Activated CD4-positive, alpha-beta T cell treated with anti-CD3 and anti-CD28 coated beads for 36 hours (primary cell): Measurements from ENCODE around the gene CYSLTR2. TPM values are rescaled to one million over a fixed set of nuclear protein-coding genes. Genes with fewer than 3 reads are reported as not detected.

Experiments used
- ATAC-seq: fragments of 200-7000 bp; cut with Tn5 transposase; one replicate; pipeline ENCODE4 v1.10.0; 2021; ENCODE audit warnings: mild to moderate bottlenecking, moderate library complexity
- CTCF ChIA-PET: fragments of 350-600 bp; sonication (Branson Sonifier 250); formaldehyde crosslinking; loops from one replicate; lab custom pipeline; 2021; ENCODE audit warnings: antibody characterized with exemption; lab: Charles Lee
- POLR2A ChIA-PET: fragments of 350-600 bp; sonication (Branson Sonifier 250); formaldehyde crosslinking; loops from one replicate; lab custom pipeline; 2021; ENCODE audit warnings: antibody characterized with exemption, inconsistent platforms; lab: Charles Lee
- DNase-seq: peaks from one replicate; pipeline ENCODE4 v3.0.0-alpha.2; 2020
- H3K27ac Mint-ChIP-seq: one replicate; pipeline ENCODE4 v1.8.0; 2021; ENCODE audit warnings: mixed read lengths
- H3K27me3 Mint-ChIP-seq: one replicate; pipeline ENCODE4 v1.8.0; 2021; ENCODE audit warnings: mixed read lengths
- H3K36me3 Mint-ChIP-seq: one replicate; pipeline ENCODE4 v1.8.0; 2021; ENCODE audit warnings: low read depth, mixed read lengths
- H3K4me1 Mint-ChIP-seq: one replicate; pipeline ENCODE4 v1.8.0; 2021; ENCODE audit warnings: mixed read lengths
- H3K4me3 Mint-ChIP-seq: one replicate; pipeline ENCODE4 v1.8.0; 2021; ENCODE audit warnings: mild to moderate bottlenecking, moderate library complexity, mixed read lengths
- H3K9me3 Mint-ChIP-seq: one replicate; pipeline ENCODE4 v1.8.0; 2021; ENCODE audit warnings: low read depth, mixed read lengths
- intact Hi-C, 2 experiments: fragments of 100-400 bp; cut with DNase I in 1 of 2; cut with micrococcal nuclease in 1 of 2; formaldehyde crosslinking; loops; one replicate each; pipeline versions ENCODE4 v1.14.2 to v1.15.1; 2022 to 2024; cut with DNase I, micrococcal nuclease
- total RNA-seq, 2 experiments: library from RNA; stranded (reverse); gene quantifications; one replicate each; pipeline ENCODE4 v1.2.3, GENCODE V29; 2021

Gene CYSLTR2, protein sequence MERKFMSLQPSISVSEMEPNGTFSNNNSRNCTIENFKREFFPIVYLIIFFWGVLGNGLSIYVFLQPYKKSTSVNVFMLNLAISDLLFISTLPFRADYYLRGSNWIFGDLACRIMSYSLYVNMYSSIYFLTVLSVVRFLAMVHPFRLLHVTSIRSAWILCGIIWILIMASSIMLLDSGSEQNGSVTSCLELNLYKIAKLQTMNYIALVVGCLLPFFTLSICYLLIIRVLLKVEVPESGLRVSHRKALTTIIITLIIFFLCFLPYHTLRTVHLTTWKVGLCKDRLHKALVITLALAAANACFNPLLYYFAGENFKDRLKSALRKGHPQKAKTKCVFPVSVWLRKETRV
- total RNA-seq = 1 to 10 TPM; 2.2 to 2.5 TPM

DNA sequence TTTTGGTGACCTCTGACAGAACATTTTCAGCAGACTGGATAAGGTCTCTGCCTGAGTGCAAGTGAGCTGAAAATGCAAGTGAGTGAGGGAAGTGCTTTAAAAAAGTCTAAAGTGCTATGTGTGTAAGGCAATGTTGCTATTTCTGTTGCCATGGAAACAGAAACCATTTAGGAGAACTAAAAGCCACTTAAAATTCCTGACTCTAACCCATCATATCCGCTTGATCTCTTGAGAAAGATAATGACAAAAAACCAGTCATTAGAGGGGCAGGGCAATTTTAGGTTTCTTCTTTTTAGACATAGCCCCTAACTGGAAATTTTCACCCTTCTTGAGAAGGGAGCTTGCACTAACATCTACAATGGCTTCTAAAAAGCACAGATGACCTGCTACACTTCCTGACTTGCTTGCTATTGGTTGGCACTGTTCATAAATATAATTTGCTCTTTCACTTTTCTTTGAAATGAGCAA is at the start of gene CYSLTR2:
Gene CYSLTR2 (plus strand): TSS at position 458 of the 468 bp plus-strand sequence. CDS start 52,889 bp downstream, outside the sequence.
- DNase-seq = no peak
- CTCF ChIA-PET = interaction anchor here (1.1 to 1.5 kb wide), 3 partner anchors 56 to 319 kb away, joined by 3 to 5 read pairs (median 5); no protein-coding TSS in a partner anchor
- intact Hi-C loops = loop anchor here (1.0 to 5.0 kb wide), 6 partner anchors 46 to 324 kb away; partner anchors contain the start of gene FNDC3A (in 1 of the 2)

DNA sequence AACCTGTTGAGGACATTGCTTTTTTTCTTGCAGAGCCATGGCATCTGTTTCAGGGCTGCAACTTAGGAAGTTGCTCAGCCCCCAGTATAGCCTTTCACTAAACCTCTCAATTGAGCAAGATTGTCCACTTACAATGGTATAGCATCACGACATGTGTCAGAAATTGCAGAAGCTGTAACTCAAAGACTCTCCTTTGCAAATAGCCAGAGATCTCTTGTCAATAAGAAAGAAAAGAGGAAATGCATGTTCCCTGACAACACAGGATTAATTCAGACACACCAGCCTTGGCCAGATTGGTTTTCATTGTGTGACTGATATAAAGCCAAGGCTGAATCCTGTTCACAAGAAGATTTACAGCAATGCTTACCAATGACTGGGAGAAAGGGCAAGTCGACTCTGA is 38.7 kb upstream of the CYSLTR2 start:
- ChIA-PET POLR2A (no interaction called here), CTCF (interaction anchor here (0.7 to 1.8 kb wide), 3 partner anchors 9 to 136 kb away, joined by 3 to 4 read pairs (median 3); no protein-coding TSS in a partner anchor)
- intact Hi-C loops = no loop called here
- no peak overlapping the region for H3K27ac Mint-ChIP-seq
- peaks cover 9% of the 10 kb centered on the region for H3K9me3 Mint-ChIP-seq
- peaks cover 4% of the 10 kb centered on the region for H3K36me3 Mint-ChIP-seq
- H3K27me3 Mint-ChIP-seq = peaks cover 2% of the 10 kb centered on the region
- H3K4me1 Mint-ChIP-seq = no peaks in the 10 kb centered on the region
- ATAC-seq (no peak), DNase-seq (no peak)
- no peak overlapping the region for H3K4me3 Mint-ChIP-seq

More for the DNA sequence above, at the start of gene CYSLTR2:
- Mint-ChIP-seq H3K9me3 (no peaks in the 10 kb centered on the region), H3K4me1 (peaks cover 44% of the 10 kb centered on the region), H3K36me3 (no peaks in the 10 kb centered on the region), H3K4me3 (peak within 1 kb of the TSS; percentile 60), H3K27ac (peak within 1 kb of the TSS; percentile 90), H3K27me3 (no peaks in the 10 kb centered on the region)
- peak; percentile 88 for ATAC-seq
- POLR2A ChIA-PET = interaction anchor here (0.5 to 0.6 kb wide), 2 partner anchors 10 to 559 kb away, joined by 3 to 4 read pairs; partner anchors contain the start of gene MED4

DNA sequence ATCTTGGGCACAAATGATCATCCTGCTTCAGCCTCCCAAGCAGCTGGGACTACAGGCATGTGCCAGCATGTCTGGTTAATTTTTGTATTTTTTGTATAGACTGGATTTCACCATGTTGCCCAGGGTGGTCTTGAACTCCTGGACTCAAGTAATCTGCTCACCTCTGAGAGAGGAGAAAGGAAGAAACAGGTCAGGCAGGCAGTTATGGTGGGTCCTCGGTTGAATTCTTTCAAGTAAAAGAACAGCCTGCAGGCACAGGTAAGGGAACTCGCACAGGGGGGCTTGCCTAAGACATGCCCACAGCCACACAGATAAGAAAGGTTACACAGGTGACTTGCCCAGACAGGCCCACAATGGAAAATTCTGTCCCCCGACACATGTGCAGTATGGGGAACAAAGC is 34.8 kb upstream of the CYSLTR2 start:
- no peaks in the 10 kb centered on the region for H3K4me1 Mint-ChIP-seq
- peaks cover 10% of the 10 kb centered on the region for H3K36me3 Mint-ChIP-seq
- DNase-seq = no peak
- POLR2A ChIA-PET = no interaction called here
- peaks cover 2% of the 10 kb centered on the region for H3K27me3 Mint-ChIP-seq
- intact Hi-C loops = no loop called here
- peaks cover 23% of the 10 kb centered on the region for H3K9me3 Mint-ChIP-seq
- CTCF ChIA-PET = no interaction called here
- H3K27ac Mint-ChIP-seq = no peak overlapping the region
- ATAC-seq = no peak
- no peak overlapping the region for H3K4me3 Mint-ChIP-seq

DNA sequence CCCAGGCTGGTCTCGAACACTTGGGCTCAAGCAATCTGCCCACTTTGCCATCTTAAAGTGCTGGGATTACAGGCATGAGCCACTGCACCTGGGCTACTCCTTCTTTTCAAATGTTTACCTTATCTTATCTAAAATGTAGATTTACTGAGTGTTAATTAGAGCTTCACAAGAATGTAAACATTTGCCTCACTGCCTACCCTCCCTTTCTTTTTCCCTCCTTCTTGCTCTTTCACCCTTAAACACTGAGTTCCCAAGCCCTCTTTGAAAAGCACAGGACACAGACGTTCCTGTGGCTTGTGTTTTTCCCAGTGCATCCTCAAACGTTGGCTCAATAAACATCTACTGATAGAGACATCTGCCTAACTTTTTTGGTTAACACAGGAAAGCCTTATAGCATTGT is 32.7 kb upstream of the CYSLTR2 start:
- ATAC-seq (no peak), DNase-seq (no peak)
- peaks cover 21% of the 10 kb centered on the region for H3K9me3 Mint-ChIP-seq
- no peaks in the 10 kb centered on the region for H3K4me1 Mint-ChIP-seq
- ChIA-PET CTCF (no interaction called here), POLR2A (no interaction called here)
- intact Hi-C loops = no loop called here
- H3K27me3 Mint-ChIP-seq = no peaks in the 10 kb centered on the region
- H3K27ac Mint-ChIP-seq = no peak overlapping the region
- no peak overlapping the region for H3K4me3 Mint-ChIP-seq
- peaks cover 10% of the 10 kb centered on the region for H3K36me3 Mint-ChIP-seq

DNA sequence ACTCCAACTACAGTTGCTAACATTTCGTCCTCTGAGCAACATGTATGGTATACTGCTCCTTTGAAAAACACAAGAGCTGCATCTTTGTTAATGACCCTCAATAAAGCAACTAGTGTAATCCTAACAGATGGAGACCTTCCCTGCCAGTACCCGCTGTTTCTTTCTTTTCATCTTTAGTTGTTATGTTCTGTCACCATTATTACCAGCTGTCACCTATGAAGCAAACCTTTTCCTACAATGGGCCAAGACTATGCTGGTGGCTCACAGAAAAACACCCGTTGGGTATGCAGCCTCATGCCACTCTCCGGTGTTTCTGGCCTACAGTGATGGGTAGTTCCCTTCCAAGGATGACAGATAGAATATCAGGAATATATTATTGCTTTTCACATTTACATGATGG is 29.7 kb upstream of the CYSLTR2 start:
- ATAC-seq (no peak), DNase-seq (no peak)
- Mint-ChIP-seq H3K9me3 (peaks cover 21% of the 10 kb centered on the region), H3K27ac (no peak overlapping the region), H3K36me3 (peaks cover 8% of the 10 kb centered on the region), H3K4me3 (no peak overlapping the region), H3K4me1 (no peaks in the 10 kb centered on the region), H3K27me3 (no peaks in the 10 kb centered on the region)
- ChIA-PET CTCF (interaction anchor here (0.5 to 2.2 kb wide), 2 partner anchors 9 to 25 kb away, joined by 3 to 4 read pairs; no protein-coding TSS in a partner anchor), POLR2A (no interaction called here)
- intact Hi-C loops = no loop called here

DNA sequence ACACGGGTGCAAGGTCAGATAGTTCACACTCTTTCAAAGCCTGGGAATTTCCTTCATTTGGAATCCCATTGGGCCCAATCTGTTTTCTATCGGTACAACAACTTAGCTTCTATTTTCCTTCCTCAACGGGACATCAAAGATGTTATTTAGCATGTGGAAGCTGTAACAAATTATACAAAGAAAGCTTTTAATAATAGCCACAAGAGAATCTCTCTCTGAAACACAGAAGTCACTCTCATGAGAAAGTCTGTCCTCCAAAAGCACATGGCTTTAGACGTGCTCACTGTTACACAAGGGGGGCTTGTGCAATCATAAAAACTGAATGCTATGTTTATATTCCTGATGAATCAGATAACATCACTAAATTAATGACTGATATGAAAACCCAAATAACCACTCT is 28.9 kb upstream of the CYSLTR2 start:
- Mint-ChIP-seq H3K9me3 (peaks cover 20% of the 10 kb centered on the region), H3K4me1 (no peaks in the 10 kb centered on the region), H3K36me3 (peaks cover 7% of the 10 kb centered on the region), H3K27me3 (no peaks in the 10 kb centered on the region), H3K4me3 (no peak overlapping the region), H3K27ac (no peak overlapping the region)
- DNase-seq = no peak
- POLR2A ChIA-PET = no interaction called here
- no peak for ATAC-seq
- intact Hi-C loops = no loop called here
- CTCF ChIA-PET = interaction anchor here (2.2 kb wide), 1 partner anchor 10 kb away, joined by 4 read pairs; no protein-coding TSS in a partner anchor

DNA sequence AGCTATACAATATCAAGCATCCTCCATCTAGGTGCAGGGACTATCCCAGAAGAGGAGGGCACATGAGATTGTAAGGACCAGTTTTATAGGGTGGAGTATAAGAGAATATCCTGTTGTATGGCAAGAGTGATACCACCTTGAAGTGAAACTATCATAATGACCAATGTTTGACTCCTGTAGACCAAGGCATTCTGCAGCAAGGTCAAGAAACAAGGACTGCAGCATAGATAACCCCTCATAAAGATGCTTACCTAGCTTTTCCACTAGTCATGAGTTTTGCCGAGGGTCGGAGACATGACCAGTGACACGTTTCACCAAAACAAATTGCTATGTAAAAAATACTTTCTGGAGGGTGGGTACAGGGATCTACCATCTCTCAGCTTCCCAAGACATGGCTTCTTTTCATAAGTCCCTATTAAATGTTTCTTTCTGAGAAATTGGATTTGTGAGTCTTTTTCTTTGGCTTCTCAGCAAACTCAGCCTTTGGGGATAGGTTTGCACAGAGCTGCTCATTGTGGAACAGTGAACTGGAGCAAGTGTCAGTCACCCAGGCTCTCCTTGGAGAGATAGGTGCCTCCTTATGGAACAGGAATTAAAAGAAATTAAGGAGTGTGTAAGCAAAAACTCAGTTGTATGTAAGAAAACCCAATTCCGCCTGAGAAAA is 28.2 kb upstream of the CYSLTR2 start:
- DNase-seq (no peak), ATAC-seq (no peak)
- ChIA-PET CTCF (interaction anchor here (2.2 kb wide), 1 partner anchor 11 kb away, joined by 4 read pairs; no protein-coding TSS in a partner anchor), POLR2A (no interaction called here)
- peaks cover under 1% of the 10 kb centered on the region for H3K36me3 Mint-ChIP-seq
- no peak overlapping the region for H3K4me3 Mint-ChIP-seq
- intact Hi-C loops = no loop called here
- no peak overlapping the region for H3K27ac Mint-ChIP-seq
- H3K4me1 Mint-ChIP-seq = no peaks in the 10 kb centered on the region
- H3K27me3 Mint-ChIP-seq = no peaks in the 10 kb centered on the region
- peaks cover 13% of the 10 kb centered on the region for H3K9me3 Mint-ChIP-seq

DNA sequence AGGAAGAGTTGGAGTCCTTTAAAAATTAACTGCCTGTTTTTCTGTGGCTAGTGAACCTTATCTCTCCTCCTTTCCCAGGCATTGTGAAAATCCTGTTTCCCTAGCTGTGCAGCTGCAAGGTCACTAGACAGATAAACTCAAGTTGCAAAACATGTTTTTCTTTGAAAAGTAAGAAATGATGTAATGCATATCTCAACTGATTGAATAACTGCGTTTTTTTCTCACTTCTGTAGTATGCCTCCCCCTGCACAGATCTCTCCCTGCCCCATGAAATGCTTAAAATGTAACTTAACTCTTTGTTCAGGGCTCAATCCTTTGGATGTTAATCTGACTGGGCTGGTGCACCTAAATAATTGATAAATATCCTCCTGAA is 27.7 kb upstream of the CYSLTR2 start:
- Mint-ChIP-seq H3K9me3 (peaks cover 13% of the 10 kb centered on the region), H3K4me3 (no peak overlapping the region), H3K27me3 (no peaks in the 10 kb centered on the region), H3K36me3 (no peaks in the 10 kb centered on the region), H3K4me1 (no peaks in the 10 kb centered on the region), H3K27ac (no peak overlapping the region)
- DNase-seq (no peak), ATAC-seq (no peak)
- ChIA-PET CTCF (no interaction called here), POLR2A (no interaction called here)
- intact Hi-C loops = no loop called here

DNA sequence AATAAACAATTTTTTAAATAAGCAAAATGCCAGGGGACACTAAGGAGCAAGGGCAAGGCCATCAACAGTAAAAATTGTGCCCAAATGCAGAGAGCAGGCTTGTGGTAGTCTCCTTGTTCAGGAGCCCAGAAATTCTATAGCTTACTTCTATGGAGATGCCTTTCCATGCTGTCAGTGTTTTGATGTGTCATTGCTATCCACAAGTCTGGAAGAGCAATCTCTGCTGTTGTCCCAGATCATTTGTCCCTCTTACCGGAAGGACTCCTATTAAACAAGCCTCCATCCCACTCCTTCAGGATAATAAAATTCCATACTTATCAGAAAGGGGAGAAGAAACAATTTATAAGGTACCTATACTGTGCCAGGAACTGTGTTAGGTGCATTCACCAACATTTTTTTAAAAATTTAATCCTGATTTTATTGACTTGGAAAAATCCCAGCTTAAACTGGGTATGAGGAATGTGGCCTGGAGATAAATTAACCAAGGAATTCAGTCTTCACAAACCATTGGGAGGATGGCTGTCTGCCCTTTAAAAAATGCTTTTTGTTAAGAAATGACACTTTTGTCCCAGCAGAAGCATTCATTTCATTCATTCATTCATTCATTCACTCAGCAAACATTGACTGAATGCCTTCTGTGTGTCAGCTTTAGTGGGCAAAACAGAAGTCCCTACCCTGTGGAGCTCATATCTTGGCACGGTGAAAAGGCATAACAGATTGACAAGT is 26.8 kb upstream of the CYSLTR2 start:
- H3K4me1 Mint-ChIP-seq = no peaks in the 10 kb centered on the region
- H3K36me3 Mint-ChIP-seq = no peaks in the 10 kb centered on the region
- ATAC-seq (no peak), DNase-seq (no peak)
- peaks cover 5% of the 10 kb centered on the region for H3K9me3 Mint-ChIP-seq
- no peak overlapping the region for H3K4me3 Mint-ChIP-seq
- intact Hi-C loops = no loop called here
- POLR2A ChIA-PET = no interaction called here
- CTCF ChIA-PET = no interaction called here
- H3K27ac Mint-ChIP-seq = no peak overlapping the region
- no peaks in the 10 kb centered on the region for H3K27me3 Mint-ChIP-seq

DNA sequence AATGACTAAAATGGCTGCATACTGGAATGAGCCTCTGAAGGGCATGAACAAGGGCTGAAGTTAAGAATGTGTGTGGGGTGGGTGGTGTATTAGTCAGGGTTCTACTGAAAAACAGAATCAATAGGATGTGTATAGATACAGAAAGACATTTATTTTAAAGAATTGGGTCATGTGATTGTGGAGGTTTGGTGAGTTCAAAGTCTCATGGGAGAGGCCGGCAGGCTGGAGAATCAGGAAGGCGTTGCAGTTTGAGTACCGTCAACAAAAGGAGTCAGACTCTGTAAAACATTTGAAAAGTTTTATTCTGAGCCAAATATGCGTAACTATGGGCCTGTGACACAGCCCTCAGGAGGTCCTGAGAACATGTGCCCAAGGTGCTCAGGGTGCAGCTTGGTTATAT is 24.5 kb upstream of the CYSLTR2 start:
- Mint-ChIP-seq H3K4me3 (no peak overlapping the region), H3K27me3 (no peaks in the 10 kb centered on the region)

DNA sequence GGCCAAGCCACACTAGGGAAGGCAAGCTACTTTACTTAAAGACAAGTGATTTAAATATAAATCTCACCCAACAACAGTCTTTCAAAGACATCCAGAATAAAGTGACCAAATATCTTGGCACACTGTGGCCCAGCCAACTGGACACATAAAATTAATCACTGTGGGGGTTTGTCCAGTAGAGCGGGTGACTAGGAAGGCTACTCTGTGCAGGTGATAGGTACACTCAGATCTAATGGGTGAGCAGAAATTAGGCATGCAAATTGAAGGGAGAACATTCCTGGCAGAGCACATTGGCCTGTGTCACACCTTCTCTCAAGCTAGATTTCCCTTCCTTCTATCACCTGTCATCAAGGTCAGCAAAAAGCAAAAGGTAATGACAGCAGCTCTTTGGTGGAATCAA is 23.4 kb upstream of the CYSLTR2 start:
- ChIA-PET CTCF (interaction anchor here (0.6 kb wide), 1 partner anchor 50 kb away, joined by 3 read pairs; no protein-coding TSS in a partner anchor), POLR2A (no interaction called here)
- no peaks in the 10 kb centered on the region for H3K4me1 Mint-ChIP-seq
- no peak for DNase-seq
- H3K27me3 Mint-ChIP-seq = no peaks in the 10 kb centered on the region
- ATAC-seq = no peak
- H3K9me3 Mint-ChIP-seq = peaks cover 13% of the 10 kb centered on the region
- no peak overlapping the region for H3K27ac Mint-ChIP-seq
- H3K36me3 Mint-ChIP-seq = peaks cover 1% of the 10 kb centered on the region
- no peak overlapping the region for H3K4me3 Mint-ChIP-seq
- intact Hi-C loops = no loop called here

More for the DNA sequence above, 24.5 kb upstream of the CYSLTR2 start:
- H3K27ac Mint-ChIP-seq = no peak overlapping the region
- no peaks in the 10 kb centered on the region for H3K4me1 Mint-ChIP-seq
- peaks cover 5% of the 10 kb centered on the region for H3K9me3 Mint-ChIP-seq
- CTCF ChIA-PET = no interaction called here
- ATAC-seq (no peak), DNase-seq (no peak)
- POLR2A ChIA-PET = no interaction called here
- intact Hi-C loops = no loop called here
- no peaks in the 10 kb centered on the region for H3K36me3 Mint-ChIP-seq
